SK-N-SH (cell line): ENCODE data around the gene DUSP2. TPM values are rescaled to one million over a fixed set of nuclear protein-coding genes. Genes with fewer than 3 reads are reported as not detected.

Experiments used
- CTCF ChIA-PET: fragments of 300-600, 350-600 bp; formaldehyde crosslinking; extraction: SDS; loops from one replicate; lab custom pipeline; 2021; lab: Yijun Ruan, JAX
- POLR2A ChIA-PET: fragments of 350-600 bp; sonication (Branson Sonifier 250); formaldehyde crosslinking; extraction: SDS; loops from one replicate; lab custom pipeline; 2020; ENCODE audit warnings: antibody characterized with exemption, inconsistent platforms; lab: Yijun Ruan, JAX
- DNase-seq: peaks from one replicate; pipeline ENCODE4 v3.0.0; 2012
- H2AFZ ChIP-seq: fragments of 200-600 bp; sonication (generic); 2 replicates; pipeline ENCODE4 v1.8.1; 2016; ENCODE audit warnings: antibody characterized with exemption, mild to moderate bottlenecking, low read depth
- H3F3A ChIP-seq: fragments of 200-600 bp; sonication (generic); replicated peaks from 2 replicates; pipeline ENCODE3; 2016; ENCODE audit warnings: antibody characterized with exemption, mild to moderate bottlenecking; ENCODE audit not compliant: insufficient read depth
- H3K27ac ChIP-seq, 2 experiments: fragments of 200-500 bp in 1 of 2; fragments of 200-600 bp in 1 of 2; sonication (Bioruptor generic) in 1 of 2; sonication (generic), shearing (Covaris generic) in 1 of 2; 2 replicates each; pipeline versions ENCODE4 v1.5.1 to v1.6.1; 2014 to 2016; ENCODE audit warnings: low read depth in 2 of 2, inconsistent platforms in 1 of 2, low read length in 1 of 2, mild to moderate bottlenecking in 1 of 2, mixed read lengths in 1 of 2
- H3K27me3 ChIP-seq: fragments of 200-600 bp; sonication (generic), shearing (Covaris generic); 2 replicates; pipeline ENCODE4 v1.6.1; 2016; ENCODE audit warnings: mixed run types; ENCODE audit not compliant: insufficient read depth
- H3K36me3 ChIP-seq, 2 experiments: fragments of 200-500 bp in 1 of 2; fragments of 200-600 bp in 1 of 2; sonication (Bioruptor generic) in 1 of 2; sonication (generic) in 1 of 2; replicated peaks in 1 of 2; 2 replicates each; pipeline versions ENCODE3 to v1.5.1; 2014 to 2016; ENCODE audit warnings: low read length in 1 of 2, mild to moderate bottlenecking in 1 of 2; ENCODE audit not compliant: insufficient read depth in 2 of 2, control insufficient read depth in 1 of 2
- H3K4me1 ChIP-seq, 2 experiments: fragments of 200-500 bp in 1 of 2; fragments of 200-600 bp in 1 of 2; sonication (Bioruptor generic) in 1 of 2; sonication (generic), shearing (Covaris generic) in 1 of 2; 2 replicates each; pipeline versions ENCODE4 v1.5.1 to v1.6.1; 2014 to 2016; ENCODE audit warnings: low read depth in 1 of 2, low read length in 1 of 2, mixed run types in 1 of 2; ENCODE audit not compliant: insufficient read depth in 2 of 2, control insufficient read depth in 1 of 2
- H3K4me2 ChIP-seq: fragments of 200-600 bp; sonication (generic), shearing (Covaris generic); 2 replicates; pipeline ENCODE4 v1.6.1; 2017; ENCODE audit warnings: mixed run types
- H3K4me3 ChIP-seq, 2 experiments: fragments of 200-500 bp in 1 of 2; fragments of 200-600 bp in 1 of 2; sonication (Bioruptor generic) in 1 of 2; sonication (generic), shearing (Covaris generic) in 1 of 2; 2 replicates each; pipeline versions ENCODE4 v1.5.1 to v1.8.1; 2014 to 2016; ENCODE audit warnings: low read depth in 2 of 2, inconsistent platforms in 1 of 2, low read length in 1 of 2, mild to moderate bottlenecking in 1 of 2, mixed read lengths in 1 of 2, moderate library complexity in 1 of 2
- H3K79me2 ChIP-seq: fragments of 200-600 bp; sonication (generic); 2 replicates; pipeline ENCODE4 v1.8.1; 2017; ENCODE audit warnings: mild to moderate bottlenecking; ENCODE audit not compliant: insufficient read depth
- H3K9ac ChIP-seq: fragments of 200-600 bp; sonication (generic); 2 replicates; pipeline ENCODE4 v1.6.1; 2017; ENCODE audit warnings: mixed run types
- H3K9me2 ChIP-seq: fragments of 200-600 bp; sonication (generic); 2 replicates; pipeline ENCODE4 v1.6.1; 2017; ENCODE audit warnings: mixed run types
- H3K9me3 ChIP-seq: fragments of 200-600 bp; sonication (generic); 2 replicates; pipeline ENCODE4 v1.6.1; 2017; ENCODE audit warnings: mixed run types, mild to moderate bottlenecking, moderate library complexity
- H4K20me1 ChIP-seq: fragments of 200-600 bp; sonication (generic); 2 replicates; pipeline ENCODE4 v1.6.1; 2017; ENCODE audit warnings: mild to moderate bottlenecking, mixed run types; ENCODE audit not compliant: insufficient read depth
- CHD2 ChIP-seq: fragments of 150-350 bp; IDR thresholded peaks from 2 replicates; pipeline ENCODE4 v1.6.1; 2018; ENCODE audit warnings: low read length; ENCODE audit not compliant: partially characterized antibody
- CTCF ChIP-seq: fragments of 200-600 bp; sonication (generic); IDR thresholded peaks from 2 replicates; pipeline ENCODE4 v1.6.1; 2017; ENCODE audit warnings: antibody characterized with exemption, mild to moderate bottlenecking, moderate library complexity
- EZH2phosphoT487 ChIP-seq: fragments of 200-600 bp; sonication (generic); IDR thresholded peaks from 2 replicates; pipeline ENCODE4 v1.6.1; 2017; ENCODE audit warnings: low read depth, mixed run types, mild to moderate bottlenecking, antibody characterized with exemption, moderate library complexity, borderline replicate concordance
- FOSL2 ChIP-seq: IDR thresholded peaks from 2 replicates; pipeline ENCODE4 v1.4.0; 2012; ENCODE audit warnings: low read depth, mild to moderate bottlenecking, moderate library complexity, borderline replicate concordance
- GABPA ChIP-seq: IDR thresholded peaks from 2 replicates; pipeline ENCODE4 v1.4.0; 2012; ENCODE audit warnings: low read depth, mild to moderate bottlenecking
- JUND ChIP-seq: IDR thresholded peaks from 2 replicates; pipeline ENCODE4 v1.4.0; 2012
- MXI1 ChIP-seq: IDR thresholded peaks from 2 replicates; pipeline ENCODE4 v1.6.1; 2012; ENCODE audit warnings: mild to moderate bottlenecking, low read depth, low read length, improper control_type of control experiment
- NRF1 ChIP-seq: IDR thresholded peaks from 2 replicates; pipeline ENCODE4 v1.6.1; 2012; ENCODE audit warnings: low read depth, mild to moderate bottlenecking, low read length
- POLR2AphosphoS5 ChIP-seq: IDR thresholded peaks from 2 replicates; pipeline ENCODE4 v1.6.1; 2012; ENCODE audit warnings: low read depth, low read length
- RAD21 ChIP-seq: IDR thresholded peaks from 2 replicates; pipeline ENCODE4 v1.6.1; 2012; ENCODE audit warnings: mild to moderate bottlenecking, low read length
- RCOR1 ChIP-seq: fragments of 150-350 bp; IDR thresholded peaks from 2 replicates; pipeline ENCODE4 v1.6.1; 2017; ENCODE audit warnings: antibody characterized with exemption, low read length
- REST ChIP-seq: IDR thresholded peaks from 2 replicates; pipeline ENCODE4 v1.6.1; 2012; ENCODE audit warnings: mild to moderate bottlenecking, low read depth, low read length, moderate library complexity
- RXRA ChIP-seq: IDR thresholded peaks from 2 replicates; pipeline ENCODE4 v1.4.0; 2012; ENCODE audit warnings: low read depth, mild to moderate bottlenecking, borderline replicate concordance
- SIN3A ChIP-seq: IDR thresholded peaks from 2 replicates; pipeline ENCODE4 v1.6.1; 2012; ENCODE audit warnings: low read depth, mild to moderate bottlenecking, low read length, moderate library complexity, borderline replicate concordance
- TCF12 ChIP-seq: IDR thresholded peaks from 2 replicates; pipeline ENCODE4 v1.4.0; 2012
- TEAD4 ChIP-seq: IDR thresholded peaks from 2 replicates; pipeline ENCODE4 v1.4.0; 2012; ENCODE audit warnings: mild to moderate bottlenecking, borderline replicate concordance; ENCODE audit not compliant: insufficient read depth
- USF2 ChIP-seq: fragments of 150-350 bp; IDR thresholded peaks from 2 replicates; pipeline ENCODE4 v1.6.1; 2017; ENCODE audit warnings: antibody characterized with exemption, low read length, low read depth, borderline replicate concordance
- WGBS: methylation state at CpG from one replicate; pipeline ENCODE4 v1.1.6; 2017; ENCODE audit warnings: low lambda C conversion rate; 5-methylcytosine and 5-hydroxymethylcytosine counted together
- polyA plus RNA-seq, 3 experiments: library from polyadenylated mRNA; depleted of rRNA; stranded (reverse); fragments of >200 nt; gene quantifications; 2 replicates each; pipeline ENCODE4 v1.2.3, GENCODE V29; 2012

Gene DUSP2
- polyA plus RNA-seq, 1 of the 3 experiments (the other 2 are of a cell fraction), result 0.79 TPM

DNA sequence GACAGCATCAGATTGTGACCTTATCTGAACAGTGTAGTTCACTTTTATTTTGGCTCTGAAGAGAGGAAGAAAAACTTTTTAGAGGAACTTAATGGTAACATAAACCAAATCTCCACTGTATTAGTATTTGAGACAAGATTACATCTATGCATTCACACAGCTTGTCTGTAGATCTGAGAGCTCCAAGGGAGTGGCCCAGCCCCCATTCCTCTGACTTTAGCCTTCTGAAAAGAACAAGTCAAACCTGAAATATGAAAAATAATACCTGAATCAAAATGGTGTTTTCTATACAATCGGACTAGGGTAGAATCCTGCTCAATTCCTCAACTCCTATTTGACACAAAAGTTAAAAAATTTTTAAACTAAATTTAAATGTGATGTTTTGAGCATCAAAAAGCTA is 40.3 kb upstream of the DUSP2 start:
- Histone ChIP-seq H3K27me3 (no peaks in the 10 kb centered on the region), H2AFZ (no peak overlapping the region), H3K4me2 (no peak overlapping the region), H3K36me3 (peaks cover 39 to 40% of the 10 kb centered on the region in 2 experiments), H3K9me3 (no peaks in the 10 kb centered on the region), H3K79me2 (no peaks in the 10 kb centered on the region; the same call in 1 of the 2 replicates), H3K4me1 (no peaks in the 10 kb centered on the region), H4K20me1 (no peaks in the 10 kb centered on the region), H3K9ac (no peak overlapping the region), H3F3A (peaks cover 6% of the 10 kb centered on the region), H3K4me3 (no peak overlapping the region), H3K27ac (no peak overlapping the region), H3K9me2 (no peaks in the 10 kb centered on the region)
- CTCF ChIA-PET, result interaction anchor here (1.5 to 6.0 kb wide), 3 partner anchors 11 to 193 kb away, joined by 4 to 37 read pairs (median 7); no protein-coding TSS in a partner anchor
- POLR2A ChIA-PET, result no interaction called here
- WGBS, result 96% methylated on average over 1 of the region's 1 CpG
- DNase-seq, result no peak
- no peak for TF ChIP-seq FOSL2
- TF ChIP-seq EZH2phosphoT487, result no peak
- TF ChIP-seq NRF1, result no peak

DNA sequence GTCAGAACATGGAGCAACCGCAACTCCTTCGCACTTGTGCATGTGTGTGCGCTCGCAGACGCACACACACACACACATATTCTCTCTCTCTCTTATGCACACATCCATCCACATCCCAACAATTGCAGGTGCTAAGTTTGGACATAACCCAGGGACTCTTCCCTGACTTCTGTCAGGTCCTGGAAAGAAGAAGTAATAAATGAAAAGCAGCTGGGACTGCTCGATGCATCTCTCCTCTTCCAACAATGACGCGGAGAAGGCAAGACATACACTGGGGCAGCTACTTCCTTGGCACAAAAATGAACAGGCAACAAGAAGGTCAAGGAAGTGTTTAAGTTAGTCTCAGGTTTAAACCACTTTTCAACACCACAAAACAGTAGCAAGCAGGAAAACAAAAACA is 39.7 kb upstream of the DUSP2 start:
- no peaks in the 10 kb centered on the region for H4K20me1 ChIP-seq
- TF ChIP-seq FOSL2 (no peak), RXRA (no peak), CHD2 (no peak), JUND (no peak), SIN3A (no peak), CTCF (no peak), TEAD4 (no peak), REST (no peak), MXI1 (no peak), USF2 (no peak), RAD21 (no peak), TCF12 (no peak), NRF1 (no peak), RCOR1 (no peak), GABPA (no peak), POLR2AphosphoS5 (no peak)
- H3K4me1 ChIP-seq, result no peaks in the 10 kb centered on the region
- no peaks in the 10 kb centered on the region for H3K9me2 ChIP-seq
- no peak overlapping the region for H3K9ac ChIP-seq
- H2AFZ ChIP-seq, result no peak overlapping the region
- no peak overlapping the region for H3K4me2 ChIP-seq
- no peaks in the 10 kb centered on the region for H3K27me3 ChIP-seq
- ChIA-PET CTCF (interaction anchor here (0.8 to 6.0 kb wide), 2 partner anchors 10 to 162 kb away, joined by 4 to 37 read pairs; no protein-coding TSS in a partner anchor), POLR2A (no interaction called here)
- no peaks in the 10 kb centered on the region for H3K9me3 ChIP-seq
- H3K79me2 ChIP-seq, result no peaks in the 10 kb centered on the region
- no peak for DNase-seq
- H3K27ac ChIP-seq, result no peak overlapping the region
- peaks cover 6% of the 10 kb centered on the region for H3F3A ChIP-seq
- 94% methylated on average over 8 of the region's 8 CpGs for WGBS
- H3K36me3 ChIP-seq, result peaks cover 36 to 39% of the 10 kb centered on the region in 2 experiments
- no peak overlapping the region for H3K4me3 ChIP-seq
